GM13977 (cell line): ENCODE data around the gene OPRL1.
"Not testable (repeated sequence)": the region's sequence is repeated elsewhere in the genome, so short reads cannot be mapped to it uniquely, and the experiment has no call there.

Experiments
- DNase-seq: peaks from one replicate; pipeline ENCODE4 v3.0.0; 2012; ENCODE audit warnings: low spot score
- CTCF ChIP-seq: IDR thresholded peaks from 2 replicates; pipeline ENCODE4 v1.5.1; 2012; ENCODE audit warnings: mild to moderate bottlenecking, control low read depth; ENCODE audit not compliant: insufficient read depth; ENCODE audit errors: extremely low read depth, missing control alignments
- in situ Hi-C: fragments of 300-500 bp; cut with MboI; formaldehyde crosslinking; loops from one replicate; pipeline ENCODE4 v1.12.0; 2022; ENCODE audit warnings: low sequenced_read_pairs, low pct_unique_long_range_greater_than_20kb, mixed read lengths, inconsistent platforms; ENCODE audit not compliant: unreplicated experiment

The OPRL1 gene

GRCh38 chr20:64086801-64087200, 6.9 kb downstream of the OPRL1 start:
- in situ Hi-C loops = no loop called here
- no peak for DNase-seq
- TF ChIP-seq CTCF = no peak

GRCh38 chr20:64087226-64087825, 7.4 kb downstream of the OPRL1 start:
- in situ Hi-C loops, DNase-seq: not testable (repeated sequence)

GRCh38 chr20:64088586-64088985, 8.7 kb downstream of the OPRL1 start:
- DNase-seq, in situ Hi-C loops: not testable (repeated sequence)

GRCh38 chr20:64090165-64090564, 10.3 kb downstream of the OPRL1 start:
- in situ Hi-C loops = no loop called here
- DNase-seq = no peak

GRCh38 chr20:64091340-64091739, 11.5 kb downstream of the OPRL1 start:
- TF ChIP-seq CTCF = no peak
- in situ Hi-C loops = no loop called here
- DNase-seq = no peak

More at GRCh38 chr20:64090165-64090564, 10.3 kb downstream of the OPRL1 start:
- no peak for TF ChIP-seq CTCF

- in situ Hi-C loops = no loop called here
- DNase-seq = no peak
- TF ChIP-seq CTCF = no peak
Measured at GRCh38 chr20:64091770-64092169, 11.9 kb downstream of the OPRL1 start.

GRCh38 chr20:64092258-64093012, 12.6 kb downstream of the OPRL1 start:
- no peak for DNase-seq
- in situ Hi-C loops = no loop called here
- no peak for TF ChIP-seq CTCF
